ENCODE measurements around the gene HOXD11.

- TF ChIP-seq POLR2A (IDR thresholded peaks at IDR 0.05) (no peak), CTCF (IDR thresholded peaks at IDR 0.05) (no peak)
These were observed 4.7 kb upstream of the HOXD11 start for GRCh38 chr2:176102309-176102866.

All from body of pancreas (tissue), 4 donors.